Testis (tissue), 3 donors: Measurements from ENCODE around the gene DGKD. TPM values are rescaled to one million over a fixed set of nuclear protein-coding genes. Genes with fewer than 3 reads are reported as not detected.

Experiments
- DNase-seq: peaks from one replicate; pipeline ENCODE4 v3.0.0-alpha.2; 2019
- H3K27ac ChIP-seq, 2 donors: fragments of 200-600 bp; sonication (generic); one replicate each; pipeline ENCODE4 v1.5.1; 2019
- H3K27me3 ChIP-seq: fragments of 200-600 bp; sonication (generic); one replicate; pipeline ENCODE4 v1.5.1; 2019
- H3K36me3 ChIP-seq: fragments of 200-600 bp; sonication (generic); one replicate; pipeline ENCODE4 v1.5.1; 2017; ENCODE audit warnings: low read depth; ENCODE audit errors: missing control alignments
- H3K4me1 ChIP-seq: fragments of 200-600 bp; sonication (generic); one replicate; pipeline ENCODE4 v1.5.1; 2019
- H3K4me3 ChIP-seq, 2 donors: fragments of 200-600 bp; sonication (generic); one replicate each; pipeline ENCODE4 v1.5.1; 2017 to 2019
- H3K9me3 ChIP-seq: fragments of 200-600 bp; sonication (generic); one replicate; pipeline ENCODE4 v1.5.1; 2017
- CTCF ChIP-seq, 3 experiments: fragments of 450-650 bp in 2 of 3; fragments of 200-600 bp in 1 of 3; sonication (generic) in 1 of 3; IDR thresholded peaks; one replicate each; pipeline ENCODE4 v1.5.1; 2016 to 2019; ENCODE audit warnings: antibody characterized with exemption in 3 of 3, mild to moderate bottlenecking in 2 of 3, moderate library complexity in 1 of 3
- POLR2A ChIP-seq: fragments of 450-650 bp; IDR thresholded peaks from one replicate; pipeline ENCODE4 v1.6.1; 2017; ENCODE audit warnings: antibody characterized with exemption, mild to moderate bottlenecking, moderate library complexity
- WGBS, 2 donors: methylation state at CpG; one replicate each; pipeline ENCODE4 v1.1.5; 2018; 5-methylcytosine and 5-hydroxymethylcytosine counted together
- intact Hi-C: fragments of 100-400 bp; cut with DNase I; formaldehyde crosslinking; loops from one replicate; pipeline ENCODE4 v1.15.1; 2023; ENCODE audit warnings: low total_unique reads
- polyA plus RNA-seq: library from polyadenylated mRNA; stranded (reverse); fragments of 350-450 nt; fragmentation: Illumina TruSeq; extraction: RNeasy Lipid Tissue Mini Kit (QIAGEN cat#74804); gene quantifications from one replicate; pipeline ENCODE4 v1.2.3, GENCODE V29; 2014; ENCODE audit warnings: low read depth, low replicate concordance; ENCODE audit not compliant: insufficient read depth
- total RNA-seq, 2 donors: library from RNA; depleted of rRNA; stranded (reverse); fragments of >200 nt; gene quantifications; one replicate each; pipeline ENCODE4 v1.2.3, GENCODE V29; 2016

DGKD gene
- total and polyA plus RNA-seq, 3 donors from 2014 or later = 65.1 to 80.1 (median 66.7) TPM

DNA sequence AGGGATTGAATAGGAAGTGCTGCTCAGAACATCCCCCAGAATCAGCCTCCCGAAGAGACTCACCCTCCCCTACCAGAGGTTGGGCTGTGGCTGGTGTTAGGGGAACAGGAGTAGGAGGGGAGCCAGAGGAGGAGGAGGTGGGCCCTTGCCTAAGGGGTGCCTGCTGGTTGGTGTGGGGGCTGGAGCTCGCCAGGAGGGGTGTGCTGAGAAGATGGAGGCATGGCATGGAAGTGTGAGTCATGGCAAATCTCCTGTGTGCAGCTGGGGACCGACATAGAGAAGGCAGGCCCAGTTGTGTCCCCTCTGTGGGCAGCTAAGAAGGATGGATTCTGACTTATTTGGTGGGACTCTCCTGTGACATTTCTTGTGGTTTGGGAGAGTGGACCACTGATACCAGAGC is 73.7 kb downstream of the DGKD start:
- no peaks in the 10 kb centered on the region for H3K36me3 ChIP-seq
- H3K9me3 ChIP-seq = no peaks in the 10 kb centered on the region
- no peak overlapping the region for H3K27ac ChIP-seq
- H3K27me3 ChIP-seq = no peaks in the 10 kb centered on the region
- intact Hi-C loops = no loop called here
- no peak overlapping the region for H3K4me3 ChIP-seq
- no peak for DNase-seq
- no peak for TF ChIP-seq CTCF (IDR thresholded peaks at IDR 0.05)
- TF ChIP-seq POLR2A = no peak
- 92 to 97% methylated on average over 3 of the region's 3 CpGs for WGBS, 2 donors
- H3K4me1 ChIP-seq = no peaks in the 10 kb centered on the region

DNA sequence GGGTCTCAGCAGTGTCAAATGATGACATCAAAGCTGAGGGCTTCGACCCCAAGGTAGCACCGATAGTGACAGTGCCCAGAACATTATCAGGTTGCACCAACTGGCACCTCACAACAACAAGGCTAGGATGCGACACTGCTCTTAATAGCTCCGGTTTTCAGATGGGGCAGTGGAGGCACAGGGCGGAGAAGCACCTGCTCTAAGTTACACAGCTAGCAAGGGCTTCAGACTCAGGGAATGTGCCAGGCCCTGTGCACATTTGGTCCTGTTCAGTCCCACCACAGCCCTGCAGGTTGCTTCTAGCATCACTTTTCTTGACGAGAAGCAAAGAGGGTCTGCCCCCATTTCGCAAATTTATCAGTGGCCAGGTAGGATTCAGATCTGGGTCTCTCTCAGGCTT is 74.1 kb downstream of the DGKD start:
- Histone ChIP-seq H3K27me3 (no peaks in the 10 kb centered on the region), H3K4me1 (no peaks in the 10 kb centered on the region), H3K36me3 (no peaks in the 10 kb centered on the region), H3K4me3 (no peak overlapping the region), H3K9me3 (no peaks in the 10 kb centered on the region), H3K27ac (no peak overlapping the region)
- intact Hi-C loops = no loop called here
- TF ChIP-seq POLR2A (no peak), CTCF (IDR thresholded peaks at IDR 0.05) (no peak)
- 91 to 96% methylated on average over 7 of the region's 7 CpGs for WGBS, 2 donors
- DNase-seq = peak; percentile 10

GRCh38 chr2:233429175-233429897 is 75.0 kb downstream of the DGKD start:
- 92% methylated on average over 19 to 20 of the region's 20 CpGs for WGBS, 2 donors
- no peak overlapping the region for H3K27ac ChIP-seq
- H3K4me3 ChIP-seq = no peak overlapping the region
- no peaks in the 10 kb centered on the region for H3K4me1 ChIP-seq
- H3K9me3 ChIP-seq = no peaks in the 10 kb centered on the region
- no peak for TF ChIP-seq CTCF (IDR thresholded peaks at IDR 0.05)
- TF ChIP-seq POLR2A = no peak
- H3K27me3 ChIP-seq = no peaks in the 10 kb centered on the region
- intact Hi-C loops = no loop called here
- DNase-seq = peak; percentile 9
- no peaks in the 10 kb centered on the region for H3K36me3 ChIP-seq

DNA sequence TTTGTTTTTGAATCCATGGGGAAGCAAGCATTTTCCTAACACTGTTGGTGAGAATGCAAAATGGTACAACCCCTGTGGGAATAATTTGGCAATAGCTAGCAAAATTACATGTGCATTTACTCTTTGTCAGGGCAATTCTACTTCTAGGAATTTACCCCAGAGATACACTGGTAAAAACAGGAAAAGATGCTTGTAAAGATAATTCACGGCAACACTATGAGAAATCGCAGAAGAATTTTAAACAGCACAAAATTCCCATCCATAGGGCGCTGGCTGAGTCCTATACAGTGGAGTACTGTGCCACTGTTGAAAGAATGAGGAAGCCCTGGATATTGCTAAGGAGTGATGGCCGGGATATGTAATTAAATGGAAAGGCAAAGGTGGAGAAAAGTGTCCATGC is 75.8 kb downstream of the DGKD start:
- Histone ChIP-seq H3K9me3 (no peaks in the 10 kb centered on the region), H3K4me1 (no peaks in the 10 kb centered on the region), H3K27me3 (no peaks in the 10 kb centered on the region), H3K4me3 (no peak overlapping the region), H3K27ac (no peak overlapping the region), H3K36me3 (no peaks in the 10 kb centered on the region)
- DNase-seq = no peak
- WGBS, 2 donors = 91 to 95% methylated on average over 4 of the region's 4 CpGs
- intact Hi-C loops = loop anchor here (10.0 kb wide), 1 partner anchor 75 kb away; the partner anchor contains the start of gene DGKD
- TF ChIP-seq POLR2A = no peak
- no peak for TF ChIP-seq CTCF (IDR thresholded peaks at IDR 0.05)

- H3K9me3 ChIP-seq = no peaks in the 10 kb centered on the region
- no peaks in the 10 kb centered on the region for H3K27me3 ChIP-seq
- intact Hi-C loops = loop anchor here (10.0 kb wide), 1 partner anchor 76 kb away; the partner anchor contains the start of gene DGKD
- H3K36me3 ChIP-seq = no peaks in the 10 kb centered on the region
- H3K4me1 ChIP-seq = no peaks in the 10 kb centered on the region
- no peak overlapping the region for H3K27ac ChIP-seq
- H3K4me3 ChIP-seq = no peak overlapping the region
- no peak for DNase-seq
- TF ChIP-seq POLR2A (no peak), CTCF (IDR thresholded peaks at IDR 0.05) (no peak)
- 98 to 100% methylated on average over 1 of the region's 1 CpG for WGBS, 2 donors
Observed at GRCh38 chr2:233430651-233431050, 76.4 kb downstream of the DGKD start.
